WTC11 (cell line): ENCODE data around the gene STRA6. TPM values are rescaled to one million over a fixed set of nuclear protein-coding genes. Genes with fewer than 3 reads are reported as not detected.

Experiments used
- ATAC-seq: fragments of 200-7000 bp; cut with Tn5 transposase; 2 replicates; pipeline ENCODE4 v1.10.0; 2021; ENCODE audit warnings: mild to moderate bottlenecking, moderate library complexity
- CTCF ChIA-PET: fragments of 300-600 bp; sonication (Branson Sonifier 250); formaldehyde crosslinking; loops from one replicate; lab custom pipeline; 2021; ENCODE audit warnings: antibody characterized with exemption; lab: Charles Lee
- POLR2A ChIA-PET: fragments of 350-600 bp; sonication (Branson Sonifier 250); formaldehyde crosslinking; loops from one replicate; lab custom pipeline; 2021; ENCODE audit warnings: antibody characterized with exemption; lab: Charles Lee
- DNase-seq: peaks from one replicate; pipeline ENCODE4 v3.0.0; 2021; ENCODE audit warnings: low spot score
- H3K27ac Mint-ChIP-seq: 2 replicates; pipeline ENCODE4 v1.8.0; 2021; ENCODE audit warnings: mixed read lengths
- H3K27me3 Mint-ChIP-seq: 2 replicates; pipeline ENCODE4 v1.8.0; 2021; ENCODE audit warnings: low read depth, mild to moderate bottlenecking, moderate library complexity, mixed read lengths
- H3K36me3 Mint-ChIP-seq: 2 replicates; pipeline ENCODE4 v1.8.0; 2021; ENCODE audit warnings: mixed read lengths
- H3K4me1 Mint-ChIP-seq: 2 replicates; pipeline ENCODE4 v1.8.0; 2022; ENCODE audit warnings: mixed read lengths
- H3K4me3 Mint-ChIP-seq: 2 replicates; pipeline ENCODE4 v1.8.0; 2021; ENCODE audit warnings: mild to moderate bottlenecking, moderate library complexity, mixed read lengths
- H3K9me3 Mint-ChIP-seq: 2 replicates; pipeline ENCODE4 v1.8.0; 2021; ENCODE audit warnings: mixed read lengths
- ARID4B ChIP-seq: sonication (generic); formaldehyde crosslinking; IDR thresholded peaks from 2 replicates; pipeline ENCODE4 v1.8.0; 2023; ENCODE audit warnings: missing genetic modification reagents, mild to moderate bottlenecking, borderline replicate concordance
- ATF1 ChIP-seq: sonication (generic); formaldehyde crosslinking; IDR thresholded peaks from 2 replicates; pipeline ENCODE4 v1.8.1; 2023; ENCODE audit warnings: mild to moderate bottlenecking, moderate library complexity, missing genetic modification reagents
- ATF2 ChIP-seq: sonication (generic); formaldehyde crosslinking; IDR thresholded peaks from 2 replicates; pipeline ENCODE4 v1.8.1; 2022; ENCODE audit warnings: low read depth, missing genetic modification reagents, borderline replicate concordance
- CDX4 ChIP-seq: fragments of 250-450 bp; sonication (Bioruptor Pico); IDR thresholded peaks from 2 replicates; pipeline ENCODE4 v1.9.0; 2021; ENCODE audit warnings: moderate library complexity, mild to moderate bottlenecking, inconsistent platforms, borderline replicate concordance
- CREM ChIP-seq: sonication (generic); formaldehyde crosslinking; IDR thresholded peaks from 2 replicates; pipeline ENCODE4 v1.8.1; 2022; ENCODE audit warnings: mild to moderate bottlenecking, missing genetic modification reagents, moderate library complexity
- E2F1 ChIP-seq: sonication (generic); formaldehyde crosslinking; IDR thresholded peaks from 2 replicates; pipeline ENCODE4 v1.8.0; 2022; ENCODE audit warnings: mild to moderate bottlenecking, missing genetic modification reagents
- GTF2I ChIP-seq: fragments of 250-450 bp; sonication (Bioruptor Pico); conservative IDR thresholded peaks from 2 replicates; pipeline ENCODE4 v1.4.0; 2021; ENCODE audit warnings: mild to moderate bottlenecking
- JUN ChIP-seq: sonication (generic); formaldehyde crosslinking; IDR thresholded peaks from 2 replicates; pipeline ENCODE4 v1.8.0; 2023; ENCODE audit warnings: mild to moderate bottlenecking, missing genetic modification reagents
- PREB ChIP-seq: sonication (generic); formaldehyde crosslinking; IDR thresholded peaks from 2 replicates; pipeline ENCODE4 v1.8.1; 2022; ENCODE audit warnings: mild to moderate bottlenecking, missing genetic modification reagents, moderate library complexity, borderline replicate concordance
- RELA ChIP-seq: sonication (generic); formaldehyde crosslinking; IDR thresholded peaks from 2 replicates; pipeline ENCODE4 v1.8.1; 2022; ENCODE audit warnings: missing genetic modification reagents, mild to moderate bottlenecking, borderline replicate concordance
- SP1 ChIP-seq: sonication (generic); formaldehyde crosslinking; conservative IDR thresholded peaks from 2 replicates; pipeline ENCODE4 v1.8.1; 2022; ENCODE audit warnings: missing genetic modification reagents
- TCF7 ChIP-seq: sonication (generic); formaldehyde crosslinking; IDR thresholded peaks from 2 replicates; pipeline ENCODE4 v1.8.0; 2022; ENCODE audit warnings: mild to moderate bottlenecking, low read depth, missing genetic modification reagents, moderate library complexity
- USF1 ChIP-seq: sonication (generic); formaldehyde crosslinking; IDR thresholded peaks from 2 replicates; pipeline ENCODE4 v1.8.0; 2022; ENCODE audit warnings: mild to moderate bottlenecking, missing genetic modification reagents
- ZBTB21 ChIP-seq: sonication (generic); formaldehyde crosslinking; IDR thresholded peaks from 2 replicates; pipeline ENCODE4 v1.8.1; 2023; ENCODE audit warnings: mild to moderate bottlenecking, missing genetic modification reagents, borderline replicate concordance
- ZNF396 ChIP-seq: fragments of 250-450 bp; sonication (Bioruptor Pico); IDR thresholded peaks from 2 replicates; pipeline ENCODE4 v1.8.0; 2021; ENCODE audit warnings: mild to moderate bottlenecking, moderate library complexity, borderline replicate concordance
- total RNA-seq: library from RNA; stranded (reverse); gene quantifications from 3 replicates; pipeline ENCODE4 v1.2.3, GENCODE V29; 2021

Gene STRA6
- total RNA-seq, 1 experiment from 2014 or later = 23.2 TPM

- POLR2A ChIA-PET = interaction anchor here (1.4 kb wide), 1 partner anchor 148 kb away, joined by 3 read pairs; no protein-coding TSS in a partner anchor
- Mint-ChIP-seq H3K9me3 (no peaks in the 10 kb centered on the region), H3K36me3 (no peaks in the 10 kb centered on the region), H3K4me3 (no peak overlapping the region), H3K4me1 (peaks cover 53% of the 10 kb centered on the region), H3K27ac (no peak overlapping the region), H3K27me3 (peaks cover 3% of the 10 kb centered on the region; the same call in 1 of the 2 replicates)
- CTCF ChIA-PET = interaction anchor here (1.1 to 3.8 kb wide), 12 partner anchors 11 to 150 kb away, joined by 3 to 21 read pairs (median 5); partner anchors contain the start of gene STRA6
- TF ChIP-seq PREB (no peak), USF1 (CRISPR knock-in tag) (no peak), CREM (CRISPR knock-in tag) (no peak), JUN (CRISPR knock-in tag) (no peak), SP1 (CRISPR knock-in tag) (no peak), ZBTB21 (CRISPR knock-in tag) (no peak)
- peak; percentile 36 for DNase-seq
- ATAC-seq = peak; percentile 23
Measured at GRCh38 chr15:74172701-74173379, 29.7 kb downstream of the STRA6 start.

- POLR2A ChIA-PET = interaction anchor here (1.4 kb wide), 1 partner anchor 149 kb away, joined by 3 read pairs; no protein-coding TSS in a partner anchor
- no peak for ATAC-seq
- no peak for TF ChIP-seq ATF2 (CRISPR knock-in tag)
- no peak for TF ChIP-seq ARID4B (CRISPR knock-in tag)
- no peak for DNase-seq
- Mint-ChIP-seq H3K4me3 (no peak overlapping the region), H3K4me1 (peaks cover 46% of the 10 kb centered on the region), H3K27ac (no peak overlapping the region), H3K27me3 (peaks cover 3% of the 10 kb centered on the region; the same call in 1 of the 2 replicates), H3K36me3 (no peaks in the 10 kb centered on the region), H3K9me3 (no peaks in the 10 kb centered on the region)
- CTCF ChIA-PET = interaction anchor here (1.1 to 3.8 kb wide), 10 partner anchors 10 to 150 kb away, joined by 3 to 21 read pairs (median 6); partner anchors contain the start of gene STRA6
Measured at GRCh38 chr15:74171965-74172541, 30.5 kb downstream of the STRA6 start.

GRCh38 chr15:74170875-74171578 lies 31.6 kb downstream of the STRA6 start:
- TF ChIP-seq TCF7 (CRISPR knock-in tag) (no peak), RELA (no peak), USF1 (CRISPR knock-in tag) (no peak), GTF2I (CRISPR knock-in tag) (no peak), ATF1 (CRISPR knock-in tag) (no peak), E2F1 (CRISPR knock-in tag) (no peak), ZNF396 (CRISPR knock-in tag) (no peak), CDX4 (CRISPR knock-in tag) (no peak)
- CTCF ChIA-PET = no interaction called here
- peaks cover 3% of the 10 kb centered on the region; the same call in 1 of the 2 replicates for H3K27me3 Mint-ChIP-seq
- H3K4me3 Mint-ChIP-seq = no peak overlapping the region
- no peak overlapping the region for H3K27ac Mint-ChIP-seq
- POLR2A ChIA-PET = interaction anchor here (0.6 kb wide), 1 partner anchor 88 kb away, joined by 3 read pairs; no protein-coding TSS in a partner anchor
- H3K36me3 Mint-ChIP-seq = no peaks in the 10 kb centered on the region
- no peak for DNase-seq
- no peak for ATAC-seq
- peaks cover 36% of the 10 kb centered on the region for H3K4me1 Mint-ChIP-seq
- no peaks in the 10 kb centered on the region for H3K9me3 Mint-ChIP-seq
